Airway epithelial cell (primary cell): ENCODE measurements around the gene MARK3. TPM values are rescaled to one million over a fixed set of nuclear protein-coding genes. Genes with fewer than 3 reads are reported as not detected.

ENCODE experiments used
- total RNA-seq: library from RNA; depleted of rRNA; stranded (reverse); fragments of >200 nt; gene quantifications from 2 replicates; pipeline ENCODE4 v1.2.3, GENCODE V29; 2015

Gene MARK3
- 61.0 and 62.8 TPM in 2 replicates for total RNA-seq

GRCh38 chr14:103385152-103385928 lies at the start of gene MARK3:
Gene MARK3, plus strand, starts transcription at chr14:103385415. Its CDS starts 615 bp downstream, at chr14:103386030.

GRCh38 chr14:103522649-103523574 lies 137.7 kb downstream of the MARK3 start, which contains the start of gene CKB:
Gene CKB, minus strand, starts transcription at chr14:103522830. Its CDS starts 337 bp downstream, at chr14:103522493.

GRCh38 chr14:103528587-103529382 lies 143.6 kb downstream of the MARK3 start, which contains the start of gene TRMT61A:
Gene TRMT61A, plus strand, starts transcription at chr14:103529196. Its CDS starts 783 bp downstream, at chr14:103529979.

Other genes with a start within 250 kb of the MARK3 start
- gene EIF5, start 51.2 kb upstream of the MARK3 start, total RNA-seq = 117 and 136 TPM in 2 replicates
- 220 and 267 TPM in 2 replicates for gene CKB, start 137.4 kb downstream of the MARK3 start, total RNA-seq
- gene TRMT61A, start 143.8 kb downstream of the MARK3 start, total RNA-seq = 11.8 and 13.8 TPM in 2 replicates
- gene BAG5, start 177.2 kb downstream of the MARK3 start, total RNA-seq = 26.1 and 26.6 TPM in 2 replicates
- gene COA8, start 177.5 kb downstream of the MARK3 start, total RNA-seq = 24.8 and 26.5 TPM in 2 replicates
- gene KLC1, start 243.8 kb downstream of the MARK3 start, total RNA-seq = 157 TPM in 2 replicates